Fibroblast of the aortic adventitia (primary cell): ENCODE results near the gene PHACTR1. TPM values are rescaled to one million over a fixed set of nuclear protein-coding genes. Genes with fewer than 3 reads are reported as not detected.
A peak's percentile ranks its signal among the peaks of the same experiment; 100 is the strongest.
"Not testable (repeated sequence)": the region's sequence is repeated elsewhere in the genome, so short reads cannot be mapped to it uniquely, and the experiment has no call there.

Experiments used
- DNase-seq: peaks from one replicate; pipeline ENCODE4 v3.0.0-alpha.2; 2010; ENCODE audit warnings: low read depth
- H3K4me3 ChIP-seq: 2 replicates; pipeline ENCODE4 v1.5.1; 2011; ENCODE audit warnings: low read depth, mild to moderate bottlenecking, control low read depth, low read length, moderate library complexity
- total RNA-seq: library from RNA; depleted of rRNA; stranded (reverse); fragments of >200 nt; gene quantifications from 2 replicates; pipeline ENCODE4 v1.2.3, GENCODE V29; 2012; ENCODE audit warnings: low replicate concordance
- TF ChIP-seq, protein P1 (sequence below): IDR thresholded peaks from 2 replicates; pipeline ENCODE4 v1.5.1; 2011; ENCODE audit warnings: mild to moderate bottlenecking, low read length, control low read depth, inconsistent platforms; ENCODE audit not compliant: insufficient read depth

PHACTR1 gene
- total RNA-seq, 1 donor: 0.99 TPM

DNA sequence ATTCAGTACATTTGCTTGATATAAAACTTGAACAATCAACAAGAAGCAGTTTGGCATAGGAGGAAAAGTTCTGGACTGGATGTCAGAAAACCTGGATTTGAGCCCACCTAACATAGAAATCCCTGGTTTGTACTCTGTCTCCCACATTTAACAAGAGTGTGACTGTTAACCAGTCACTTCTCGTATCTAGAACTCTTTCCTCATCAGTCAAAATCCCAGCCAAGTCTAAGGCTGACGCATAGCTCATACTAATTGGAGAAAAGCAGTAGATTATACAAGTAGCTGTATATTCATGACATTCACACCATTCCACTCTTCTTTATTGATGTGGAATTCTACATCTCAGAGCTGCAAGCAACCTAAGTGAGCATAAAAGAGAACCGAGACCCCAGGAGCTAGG lies 222.7 kb downstream of the PHACTR1 start:
- TF ChIP-seq, protein P1, sequence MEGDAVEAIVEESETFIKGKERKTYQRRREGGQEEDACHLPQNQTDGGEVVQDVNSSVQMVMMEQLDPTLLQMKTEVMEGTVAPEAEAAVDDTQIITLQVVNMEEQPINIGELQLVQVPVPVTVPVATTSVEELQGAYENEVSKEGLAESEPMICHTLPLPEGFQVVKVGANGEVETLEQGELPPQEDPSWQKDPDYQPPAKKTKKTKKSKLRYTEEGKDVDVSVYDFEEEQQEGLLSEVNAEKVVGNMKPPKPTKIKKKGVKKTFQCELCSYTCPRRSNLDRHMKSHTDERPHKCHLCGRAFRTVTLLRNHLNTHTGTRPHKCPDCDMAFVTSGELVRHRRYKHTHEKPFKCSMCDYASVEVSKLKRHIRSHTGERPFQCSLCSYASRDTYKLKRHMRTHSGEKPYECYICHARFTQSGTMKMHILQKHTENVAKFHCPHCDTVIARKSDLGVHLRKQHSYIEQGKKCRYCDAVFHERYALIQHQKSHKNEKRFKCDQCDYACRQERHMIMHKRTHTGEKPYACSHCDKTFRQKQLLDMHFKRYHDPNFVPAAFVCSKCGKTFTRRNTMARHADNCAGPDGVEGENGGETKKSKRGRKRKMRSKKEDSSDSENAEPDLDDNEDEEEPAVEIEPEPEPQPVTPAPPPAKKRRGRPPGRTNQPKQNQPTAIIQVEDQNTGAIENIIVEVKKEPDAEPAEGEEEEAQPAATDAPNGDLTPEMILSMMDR: no peak
- H3K4me3 ChIP-seq: no peak overlapping the region
- DNase-seq: peak; percentile 10

- DNase-seq: no peak
- TF ChIP-seq, protein P1: no peak
- H3K4me3 ChIP-seq: no peak overlapping the region
Measured at GRCh38 chr6:12941422-12941821, 224.9 kb downstream of the PHACTR1 start.

DNA sequence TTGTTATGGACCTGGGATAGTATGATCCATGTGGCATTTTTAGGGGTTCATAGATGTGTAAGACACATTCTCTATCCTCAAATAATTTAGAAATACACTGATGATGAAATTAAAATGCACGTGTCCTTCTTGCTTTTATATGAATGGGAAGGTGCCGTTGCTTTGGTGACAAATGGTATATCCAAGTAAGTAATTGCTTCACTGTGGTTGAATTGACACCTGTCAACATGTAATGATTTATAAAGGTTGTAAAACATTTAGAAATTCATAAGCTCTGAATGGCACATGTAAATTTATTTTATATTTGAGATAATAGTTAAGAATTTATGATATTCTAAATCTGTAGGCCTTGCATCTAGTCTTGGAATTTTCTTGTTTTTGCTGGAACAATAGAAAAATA lies 227.0 kb downstream of the PHACTR1 start:
- DNase-seq: no peak
- H3K4me3 ChIP-seq: no peak overlapping the region
- TF ChIP-seq, protein P1: no peak

- TF ChIP-seq, protein P1: no peak
- H3K4me3 ChIP-seq: no peak overlapping the region
- no peak for DNase-seq
Measured at GRCh38 chr6:12944001-12944400, 227.4 kb downstream of the PHACTR1 start.

DNA sequence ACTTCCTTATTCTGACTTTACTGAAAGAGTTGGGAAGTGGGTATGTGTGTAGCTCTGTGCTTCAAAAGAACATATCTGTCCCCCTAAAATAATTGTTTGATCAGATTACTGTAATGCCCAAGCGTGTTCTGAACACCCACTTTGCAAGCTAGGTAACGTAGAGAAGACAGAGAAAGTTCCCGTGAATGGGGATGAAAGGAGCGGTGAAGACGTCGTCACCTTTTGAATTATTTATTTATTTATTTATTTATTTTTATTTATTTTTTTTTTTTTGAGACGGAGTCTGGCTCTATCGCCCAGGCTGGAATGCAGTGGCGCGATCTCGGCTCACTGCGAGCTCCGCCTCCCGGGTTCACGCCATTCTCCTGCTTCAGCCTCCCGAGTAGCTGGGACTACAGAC lies 228.0 kb downstream of the PHACTR1 start:
- H3K4me3 ChIP-seq, DNase-seq: not testable (repeated sequence)

GRCh38 chr6:12947151-12947871 lies 230.7 kb downstream of the PHACTR1 start:
- DNase-seq: no peak
- H3K4me3 ChIP-seq: no peak overlapping the region
- TF ChIP-seq, protein P1: no peak

DNA sequence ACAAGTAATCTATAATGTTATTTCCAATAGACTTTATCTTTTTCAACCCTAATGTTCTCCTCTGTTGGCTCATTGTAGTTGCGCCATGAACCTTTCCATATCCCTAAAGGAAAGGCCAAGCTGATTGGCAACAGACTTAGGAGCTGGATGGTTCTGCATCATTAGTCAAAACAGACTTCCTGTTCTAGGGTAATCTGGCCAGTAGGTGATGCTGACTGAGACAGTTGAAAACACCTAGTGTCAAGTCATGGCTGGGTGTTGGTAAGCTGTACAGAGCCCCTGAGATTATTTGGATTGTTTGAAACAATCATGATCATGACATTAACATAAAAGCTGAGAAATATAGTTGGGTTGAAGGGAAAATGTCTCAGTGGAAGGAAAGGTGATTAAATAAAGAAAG lies 231.4 kb downstream of the PHACTR1 start:
- DNase-seq: no peak
- TF ChIP-seq, protein P1: no peak
- no peak overlapping the region for H3K4me3 ChIP-seq
